Calu3 (cell line): ENCODE measurements around the gene TRIM33. TPM values are rescaled to one million over a fixed set of nuclear protein-coding genes. Genes with fewer than 3 reads are reported as not detected.
"Not testable (repeated sequence)": the region's sequence is repeated elsewhere in the genome, so short reads cannot be mapped to it uniquely, and the experiment has no call there.

ENCODE experiments used
- BruUV-seq: library from RNA; stranded (reverse); fragments of 400-500 nt; replicated peaks from 2 replicates; lab custom pipeline; 2021; lab: Mats Ljungman, UMichigan
- CTCF ChIA-PET: fragments of 300-600 bp; sonication (Branson Sonifier 250); formaldehyde crosslinking; loops from one replicate; lab custom pipeline; 2022; ENCODE audit warnings: antibody characterized with exemption; lab: Charles Lee
- DNase-seq: peaks from one replicate; pipeline ENCODE4 v3.0.0; 2022
- H3K27ac Mint-ChIP-seq: one replicate; pipeline ENCODE4 v1.8.0; 2022; ENCODE audit warnings: mixed read lengths; ENCODE audit not compliant: unreplicated experiment
- H3K27me3 Mint-ChIP-seq: one replicate; pipeline ENCODE4 v1.8.0; 2022; ENCODE audit warnings: mixed read lengths; ENCODE audit not compliant: unreplicated experiment
- H3K36me3 Mint-ChIP-seq: one replicate; pipeline ENCODE4 v1.8.0; 2022; ENCODE audit warnings: mild to moderate bottlenecking, moderate library complexity, mixed read lengths; ENCODE audit not compliant: insufficient read depth, unreplicated experiment
- H3K4me1 Mint-ChIP-seq: one replicate; pipeline ENCODE4 v1.8.0; 2022; ENCODE audit warnings: mild to moderate bottlenecking, low read depth, mixed read lengths; ENCODE audit not compliant: unreplicated experiment
- H3K4me3 Mint-ChIP-seq: one replicate; pipeline ENCODE4 v1.8.0; 2022; ENCODE audit warnings: mild to moderate bottlenecking, low read depth, moderate library complexity, mixed read lengths; ENCODE audit not compliant: unreplicated experiment
- H3K9me3 Mint-ChIP-seq: one replicate; pipeline ENCODE4 v1.8.0; 2022; ENCODE audit warnings: low read depth, mixed read lengths; ENCODE audit not compliant: unreplicated experiment
- intact Hi-C: fragments of 100-400 bp; cut with micrococcal nuclease; formaldehyde crosslinking; loops from one replicate; pipeline ENCODE4 v1.10.0; 2022; ENCODE audit not compliant: unreplicated experiment
- total RNA-seq: library from RNA; stranded (reverse); gene quantifications from 2 replicates; pipeline ENCODE4 v1.2.3, GENCODE V29; 2022
- TF ChIP-seq, protein P1 (sequence below): fragments of 200-600 bp; IDR thresholded peaks from one replicate; pipeline ENCODE4 v1.8.0; 2022; ENCODE audit warnings: antibody characterized with exemption; ENCODE audit not compliant: unreplicated experiment

Gene TRIM33
- total RNA-seq, 1 experiment from 2014 or later, result 42.0 TPM

DNA sequence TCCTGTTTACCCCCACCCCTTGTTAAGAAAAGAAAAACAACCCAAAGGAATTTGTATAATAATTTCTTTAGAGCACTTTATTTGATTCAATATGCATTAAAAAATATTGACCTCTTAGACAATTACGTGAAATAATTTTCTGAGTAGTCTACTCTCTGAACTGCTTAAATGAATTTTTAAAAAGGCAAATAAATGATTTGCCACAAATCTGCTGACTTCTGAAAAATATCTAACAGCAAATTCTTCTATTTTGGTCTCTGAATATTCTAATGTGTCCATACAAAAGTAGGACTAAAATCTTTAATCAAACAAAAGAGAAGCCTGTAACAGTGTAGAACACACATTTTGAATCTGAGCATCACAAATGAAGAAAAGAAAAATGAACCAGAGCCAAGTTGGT is 115.1 kb downstream of the TRIM33 start:
- Mint-ChIP-seq H3K4me1 (no peaks in the 10 kb centered on the region), H3K27ac (no peak overlapping the region), H3K27me3 (no peaks in the 10 kb centered on the region), H3K36me3 (peaks cover 23% of the 10 kb centered on the region), H3K4me3 (no peak overlapping the region), H3K9me3 (no peaks in the 10 kb centered on the region)
- intact Hi-C loops, result no loop called here
- BruUV-seq, result no TSS peak
- TF ChIP-seq, protein P1, sequence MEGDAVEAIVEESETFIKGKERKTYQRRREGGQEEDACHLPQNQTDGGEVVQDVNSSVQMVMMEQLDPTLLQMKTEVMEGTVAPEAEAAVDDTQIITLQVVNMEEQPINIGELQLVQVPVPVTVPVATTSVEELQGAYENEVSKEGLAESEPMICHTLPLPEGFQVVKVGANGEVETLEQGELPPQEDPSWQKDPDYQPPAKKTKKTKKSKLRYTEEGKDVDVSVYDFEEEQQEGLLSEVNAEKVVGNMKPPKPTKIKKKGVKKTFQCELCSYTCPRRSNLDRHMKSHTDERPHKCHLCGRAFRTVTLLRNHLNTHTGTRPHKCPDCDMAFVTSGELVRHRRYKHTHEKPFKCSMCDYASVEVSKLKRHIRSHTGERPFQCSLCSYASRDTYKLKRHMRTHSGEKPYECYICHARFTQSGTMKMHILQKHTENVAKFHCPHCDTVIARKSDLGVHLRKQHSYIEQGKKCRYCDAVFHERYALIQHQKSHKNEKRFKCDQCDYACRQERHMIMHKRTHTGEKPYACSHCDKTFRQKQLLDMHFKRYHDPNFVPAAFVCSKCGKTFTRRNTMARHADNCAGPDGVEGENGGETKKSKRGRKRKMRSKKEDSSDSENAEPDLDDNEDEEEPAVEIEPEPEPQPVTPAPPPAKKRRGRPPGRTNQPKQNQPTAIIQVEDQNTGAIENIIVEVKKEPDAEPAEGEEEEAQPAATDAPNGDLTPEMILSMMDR, result no peak
- DNase-seq, result no peak
- CTCF ChIA-PET, result no interaction called here

DNA sequence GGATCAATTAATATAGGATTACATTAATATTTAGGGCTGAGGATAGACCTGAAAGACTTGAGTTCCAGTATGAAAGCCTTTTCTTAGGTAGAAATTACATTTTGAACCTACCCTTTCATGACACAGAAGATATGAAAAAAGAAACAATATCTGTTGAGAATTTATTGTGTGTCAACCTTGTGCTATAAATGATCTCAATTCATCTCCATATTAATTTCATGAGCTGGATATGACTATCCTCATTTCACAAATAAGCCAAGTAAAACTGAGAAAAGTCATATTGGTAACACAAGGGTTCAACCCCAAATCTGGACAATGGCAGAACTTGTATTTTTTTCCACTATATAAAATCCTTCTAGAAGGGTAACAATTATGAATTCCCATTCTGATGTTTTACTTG is 120.0 kb downstream of the TRIM33 start:
- DNase-seq, result no peak
- Mint-ChIP-seq H3K27me3 (no peaks in the 10 kb centered on the region), H3K4me1 (no peaks in the 10 kb centered on the region), H3K36me3 (peaks cover 17% of the 10 kb centered on the region), H3K27ac (no peak overlapping the region), H3K4me3 (no peak overlapping the region), H3K9me3 (peaks cover 2% of the 10 kb centered on the region)
- CTCF ChIA-PET, result no interaction called here
- TF ChIP-seq, protein P1, result no peak
- intact Hi-C loops, result no loop called here
- no TSS peak for BruUV-seq

DNA sequence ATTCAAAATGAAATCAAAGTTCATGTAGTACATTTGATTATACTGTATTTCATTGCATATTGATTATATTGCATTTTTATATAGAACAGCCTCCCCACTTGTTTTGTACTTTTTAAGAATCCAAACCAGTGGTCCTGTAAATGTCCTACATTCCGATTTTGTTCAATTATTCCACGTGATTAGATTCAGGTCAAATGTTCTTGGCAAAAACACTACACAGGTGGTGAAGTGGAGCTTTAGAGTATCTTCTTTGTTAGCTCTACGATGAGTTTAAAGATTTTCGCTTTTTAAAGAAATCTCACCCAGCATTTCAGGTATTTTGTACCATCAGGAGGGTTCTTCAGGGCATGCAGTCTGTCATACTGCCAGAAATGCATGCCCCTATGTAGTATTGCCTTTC is 120.6 kb downstream of the TRIM33 start:
- intact Hi-C loops, result no loop called here
- Mint-ChIP-seq H3K27ac (no peak overlapping the region), H3K4me1 (no peaks in the 10 kb centered on the region), H3K9me3 (peaks cover 4% of the 10 kb centered on the region), H3K36me3 (peaks cover 17% of the 10 kb centered on the region), H3K4me3 (no peak overlapping the region), H3K27me3 (no peaks in the 10 kb centered on the region)
- TF ChIP-seq, protein P1, result no peak
- CTCF ChIA-PET, result no interaction called here
- DNase-seq, result no peak
- BruUV-seq, result no TSS peak

DNA sequence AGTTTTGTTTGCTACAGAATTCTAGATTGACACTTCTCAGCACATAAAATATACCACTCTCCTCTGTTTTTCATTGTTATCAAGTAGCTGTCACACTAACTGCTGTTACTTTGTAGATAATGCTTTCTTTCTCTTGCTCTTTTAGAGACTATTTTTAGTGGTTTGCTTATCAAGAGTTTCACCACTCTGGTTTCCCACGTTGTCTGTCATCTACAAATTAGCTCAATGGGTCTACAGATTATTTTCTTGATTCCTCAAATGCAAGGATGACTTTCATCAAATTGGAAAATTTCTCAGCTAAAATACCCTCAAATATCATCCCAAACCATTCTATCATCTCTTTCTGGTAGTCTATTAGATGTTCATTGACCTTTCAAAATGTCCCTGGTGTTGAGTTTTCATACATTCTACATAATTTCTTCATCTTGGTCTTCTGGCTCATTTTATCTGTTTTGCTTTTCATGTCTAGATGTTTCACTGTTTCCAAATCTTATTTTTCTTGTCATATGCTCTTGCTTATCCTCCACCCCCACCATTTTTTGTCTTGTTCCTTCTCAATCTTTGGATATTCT is 122.5 kb downstream of the TRIM33 start:
- intact Hi-C loops, result no loop called here

DNA sequence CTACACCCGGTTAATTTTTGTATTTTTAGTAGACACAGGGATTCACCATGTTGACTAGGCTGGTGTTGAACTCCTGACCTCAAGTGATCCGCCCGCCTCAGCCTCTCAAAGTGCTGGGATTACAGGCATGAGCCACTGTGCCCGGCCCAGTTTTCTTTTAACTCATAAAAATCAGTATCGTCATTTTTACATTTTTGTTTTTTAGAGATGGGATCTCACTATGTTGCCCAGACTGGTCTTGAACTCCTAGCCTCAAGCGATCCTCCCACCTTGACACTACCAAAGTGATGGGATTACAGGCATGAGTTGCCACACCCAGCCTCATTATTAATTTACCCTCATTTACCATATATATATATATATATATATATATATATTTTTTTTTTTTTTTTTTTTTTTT is 123.4 kb downstream of the TRIM33 start:
- CTCF ChIA-PET, BruUV-seq, DNase-seq, H3K9me3 Mint-ChIP-seq, H3K4me3 Mint-ChIP-seq, H3K27me3 Mint-ChIP-seq, H3K4me1 Mint-ChIP-seq, H3K27ac Mint-ChIP-seq, intact Hi-C loops: not testable (repeated sequence)
- H3K36me3 Mint-ChIP-seq, result peaks cover 11% of the 10 kb centered on the region

More for the DNA sequence above, 122.5 kb downstream of the TRIM33 start:
- BruUV-seq, result no TSS peak
- DNase-seq, result no peak
- TF ChIP-seq, protein P1, result no peak
- Mint-ChIP-seq H3K27ac (peak overlapping the region; percentile 1), H3K36me3 (peaks cover 12% of the 10 kb centered on the region), H3K4me1 (no peaks in the 10 kb centered on the region), H3K4me3 (no peak overlapping the region), H3K27me3 (no peaks in the 10 kb centered on the region), H3K9me3 (peaks cover 6% of the 10 kb centered on the region)
- CTCF ChIA-PET, result no interaction called here
